Skeletal muscle cell (primary cell): Measurements from ENCODE around the gene MPND.

Experiments
- DNase-seq: peaks from one replicate; pipeline ENCODE4 v3.0.0-alpha.2; 2010; ENCODE audit warnings: low read depth
- H3K4me3 ChIP-seq: 2 replicates; pipeline ENCODE4 v1.5.1; 2011; ENCODE audit warnings: low read depth, mild to moderate bottlenecking, control low read depth, low read length, moderate library complexity

The MPND gene

DNA sequence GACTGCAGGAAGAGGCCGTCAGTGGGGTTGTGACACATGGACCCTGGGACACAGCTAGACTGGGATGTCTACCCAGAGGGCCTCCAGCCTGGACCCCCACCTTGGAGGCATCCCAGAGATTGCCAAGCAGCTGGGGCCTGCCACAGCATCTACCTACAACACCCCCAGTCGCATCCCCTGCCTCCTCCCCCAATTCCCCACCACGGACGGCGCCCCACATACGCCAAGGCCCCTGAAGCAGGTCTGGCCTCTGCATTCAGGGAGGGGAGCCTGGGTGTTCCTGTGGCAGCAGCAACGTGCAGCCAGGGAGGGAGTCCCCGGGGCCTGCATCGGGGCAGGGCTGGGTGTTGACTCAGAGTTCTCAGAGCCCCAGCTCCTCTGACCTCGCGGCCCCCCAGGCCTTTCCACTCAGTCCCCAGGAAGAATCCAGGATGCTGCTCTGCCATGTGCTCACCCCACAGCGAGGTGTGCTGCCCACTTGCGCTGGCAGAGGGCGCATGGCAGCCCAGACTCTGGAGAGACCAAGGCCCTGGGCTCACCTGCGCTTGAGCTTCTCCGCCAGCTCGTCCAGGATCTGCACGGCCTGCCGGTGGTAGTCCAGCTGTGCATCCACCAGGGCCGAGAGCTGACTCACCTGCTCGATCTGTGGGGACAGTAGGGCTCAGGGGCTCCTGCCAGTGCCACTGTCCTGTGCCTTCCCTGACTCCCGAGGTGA lies 19.6 kb downstream of the MPND start:
- no peak overlapping the region for H3K4me3 ChIP-seq
- DNase-seq, result no peak

DNA sequence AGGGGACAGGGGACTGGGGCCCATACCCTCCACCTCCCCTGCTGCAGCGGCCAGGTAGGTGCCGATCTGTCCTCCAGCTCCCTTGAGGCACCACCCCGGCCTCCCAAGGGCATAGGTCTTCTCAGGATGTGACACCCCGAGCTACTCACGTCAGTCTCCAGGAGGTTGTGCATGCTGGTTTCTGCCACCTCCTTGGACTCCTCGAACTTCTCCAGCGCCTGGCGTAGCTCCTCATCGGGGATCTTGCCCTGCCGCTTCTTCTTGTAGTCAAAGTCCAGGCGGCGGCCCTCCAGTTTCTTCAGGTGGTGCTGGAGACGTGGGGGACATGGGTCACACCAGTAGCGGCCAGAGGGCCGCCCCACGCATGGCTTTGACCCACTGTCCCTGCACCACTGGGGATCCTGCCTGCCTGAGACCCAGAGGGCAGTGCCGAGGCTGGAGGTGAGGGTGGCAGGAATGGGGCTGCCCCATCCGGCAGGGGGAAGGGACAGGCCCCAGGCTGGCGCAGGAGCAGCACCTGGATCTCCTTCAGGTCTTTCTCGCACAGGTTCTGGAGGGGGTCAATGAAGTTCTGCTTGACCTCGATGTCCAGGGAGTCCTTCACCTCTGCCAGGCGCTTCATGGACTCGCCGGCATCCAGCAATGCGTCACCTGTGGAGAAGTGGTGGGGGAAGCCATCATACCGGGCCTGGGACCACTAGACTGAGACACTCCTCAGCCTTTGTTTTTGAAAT lies 20.4 kb downstream of the MPND start:
- no peak overlapping the region for H3K4me3 ChIP-seq
- DNase-seq, result no peak

DNA sequence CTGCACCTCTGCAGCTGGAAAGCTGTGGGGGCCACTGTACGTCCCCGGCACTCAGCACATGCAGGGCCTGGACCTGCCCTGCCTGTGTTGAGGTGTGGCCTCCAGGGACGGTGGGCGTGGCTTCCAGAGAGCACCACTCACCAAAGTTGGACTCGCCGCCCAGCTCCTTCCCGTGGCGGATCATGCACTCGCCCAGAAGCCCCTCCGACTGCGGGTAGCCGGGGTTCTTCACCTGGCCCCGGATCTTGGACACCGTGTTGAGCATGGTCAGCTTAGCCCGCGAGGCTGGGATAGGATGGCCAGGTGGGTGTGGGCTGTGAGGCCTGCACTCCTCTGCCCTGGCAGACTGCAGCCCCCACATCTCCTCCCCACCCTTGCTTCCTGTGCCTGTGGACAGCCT lies 22.0 kb downstream of the MPND start:
- no peak overlapping the region for H3K4me3 ChIP-seq
- DNase-seq, result no peak

DNA sequence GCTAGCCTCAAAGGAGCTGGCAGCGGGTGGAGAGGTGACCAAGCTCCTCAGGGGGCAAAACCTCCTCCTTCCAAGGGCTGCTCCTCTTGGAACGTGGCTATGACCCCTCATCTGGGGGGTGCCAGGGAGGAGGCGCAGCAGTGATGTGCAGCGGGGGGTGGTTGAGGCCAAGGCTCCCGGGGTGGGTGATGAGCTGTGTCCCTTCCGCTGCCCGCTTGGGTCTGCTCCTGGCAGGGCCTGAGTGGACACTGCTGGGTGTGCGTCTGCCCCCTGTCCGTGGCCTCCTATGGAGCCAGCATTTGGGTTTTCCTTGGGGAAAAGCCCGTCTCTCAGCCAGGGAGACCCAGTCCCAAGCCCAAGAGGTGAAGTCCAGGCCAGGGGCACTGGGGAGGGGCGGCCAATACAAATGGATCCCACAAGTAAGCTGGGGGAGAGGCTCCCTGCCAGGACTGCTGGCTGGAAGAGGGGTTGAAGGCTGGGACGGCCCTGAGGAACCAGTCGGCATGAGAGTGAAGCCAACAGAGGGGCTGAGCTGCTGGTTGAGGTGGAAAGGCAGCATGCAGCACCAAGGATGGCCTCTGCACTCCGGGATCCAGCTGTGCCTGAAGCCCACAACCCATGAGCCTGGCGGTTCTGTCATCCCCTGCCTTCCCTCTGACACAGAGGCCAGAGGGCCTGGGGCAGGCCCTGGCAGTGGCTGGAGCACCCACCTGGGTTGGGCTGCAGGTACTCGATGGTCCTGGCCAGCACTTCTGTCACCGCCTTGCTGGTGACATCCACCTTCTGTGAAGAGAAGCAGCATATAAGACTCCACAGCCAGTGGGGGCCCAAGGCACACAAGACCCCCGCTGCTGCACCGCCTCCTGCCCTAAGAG lies 22.7 kb downstream of the MPND start:
- no peak for DNase-seq
- no peak overlapping the region for H3K4me3 ChIP-seq

DNA sequence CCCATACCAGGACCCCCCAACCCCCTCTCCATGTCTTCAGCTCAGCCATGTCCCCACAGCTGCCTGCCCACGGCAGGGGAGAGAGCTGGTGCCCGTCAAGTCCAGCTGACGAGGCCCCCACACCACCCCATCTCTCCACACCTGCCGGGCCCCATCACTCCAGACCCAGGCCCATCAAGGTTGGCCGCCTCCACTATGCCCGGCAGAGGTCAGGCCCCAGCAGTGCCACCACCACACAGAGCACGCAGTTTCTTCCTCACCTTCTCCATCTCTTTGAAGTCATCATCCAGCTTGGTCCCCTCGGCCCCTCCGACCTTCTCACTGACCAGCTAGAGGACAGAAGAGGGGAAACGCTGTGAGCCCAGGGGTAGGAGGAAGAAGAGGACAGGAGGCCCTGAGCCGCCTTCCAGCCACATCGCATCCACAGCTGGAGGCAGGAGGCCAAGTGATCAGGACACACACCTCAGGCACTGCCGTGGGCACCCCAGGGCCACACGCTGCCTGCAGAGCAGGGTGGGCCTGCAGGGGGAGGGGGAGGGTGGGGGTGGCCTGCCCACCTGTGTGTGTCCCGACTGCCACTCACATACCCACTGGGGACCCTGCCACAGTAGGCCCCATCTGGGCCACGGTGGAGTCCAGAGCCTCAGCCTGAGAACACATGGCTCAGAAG lies 23.4 kb downstream of the MPND start:
- no peak overlapping the region for H3K4me3 ChIP-seq
- no peak for DNase-seq

DNA sequence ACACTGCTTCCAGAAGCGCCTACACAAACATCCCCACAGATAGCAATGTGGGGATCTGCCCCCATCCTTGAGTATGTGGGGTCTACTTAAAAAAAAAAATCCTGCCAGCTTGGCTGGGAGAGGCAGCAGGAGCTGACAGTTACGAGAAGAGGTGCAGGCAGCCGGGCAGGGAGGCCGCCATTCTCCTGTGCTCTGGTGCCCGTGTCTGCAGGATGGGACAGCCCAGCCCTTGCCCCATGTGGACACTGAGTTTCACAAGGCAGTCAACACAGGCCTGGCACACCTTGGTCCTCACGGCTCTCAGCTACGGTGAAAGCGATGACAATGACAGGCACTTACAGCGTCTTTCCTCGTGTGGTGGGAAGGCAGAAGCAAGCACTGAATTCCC lies 24.0 kb downstream of the MPND start:
- H3K4me3 ChIP-seq, result no peak overlapping the region
- DNase-seq, result no peak

DNA sequence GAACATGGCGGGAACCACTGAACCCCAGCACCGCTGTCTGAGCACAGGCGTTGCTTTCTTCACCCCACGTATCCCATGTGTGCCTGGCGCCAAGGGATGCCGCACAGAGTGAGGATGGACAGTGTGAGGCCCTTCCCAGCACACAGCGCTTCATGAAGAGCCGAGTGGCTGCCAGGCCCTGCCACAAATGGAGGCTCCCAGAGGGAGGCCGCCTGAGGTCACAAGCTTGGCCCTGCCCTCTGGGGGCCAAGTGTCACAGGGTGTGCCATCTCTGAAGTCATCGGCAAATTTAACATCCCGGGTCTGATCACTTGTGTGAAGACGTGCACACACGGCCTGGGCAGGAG lies 24.4 kb downstream of the MPND start:
- no peak for DNase-seq
- H3K4me3 ChIP-seq, result no peak overlapping the region

DNA sequence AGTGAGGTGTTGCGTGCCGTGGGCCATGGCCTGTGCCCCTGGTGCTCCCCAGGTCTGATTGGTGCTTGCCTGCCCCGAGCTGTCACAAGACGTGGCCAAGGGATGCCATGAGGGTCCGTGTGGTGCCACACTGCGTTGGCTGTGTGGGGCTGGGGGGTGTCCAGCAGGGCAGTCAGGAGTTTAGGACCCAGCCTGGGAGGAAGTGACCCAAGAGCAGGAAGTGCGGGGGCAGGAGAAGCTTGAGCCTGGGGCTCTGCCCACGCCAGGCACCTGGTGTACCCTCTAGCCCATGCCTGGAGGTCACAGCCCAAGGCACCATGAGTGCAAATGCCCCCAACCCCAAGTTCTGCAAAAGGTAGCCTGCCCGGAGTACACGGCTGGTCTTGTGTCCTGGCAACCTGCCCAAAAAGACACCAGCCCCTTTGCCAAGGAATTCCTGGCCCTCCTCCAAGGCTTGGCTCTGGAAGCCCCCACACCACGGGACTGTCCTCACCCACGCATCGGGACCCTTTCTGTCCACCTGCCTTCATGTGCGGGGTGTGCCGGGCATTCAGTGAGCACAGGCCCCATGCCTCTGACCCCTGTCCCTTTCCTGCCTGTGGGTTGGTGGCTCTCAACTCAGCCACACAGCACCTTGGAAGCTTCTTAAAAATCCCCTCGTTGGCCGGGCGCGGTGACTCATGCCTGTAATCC lies 24.9 kb downstream of the MPND start:
- no peak overlapping the region for H3K4me3 ChIP-seq
- no peak for DNase-seq

DNA sequence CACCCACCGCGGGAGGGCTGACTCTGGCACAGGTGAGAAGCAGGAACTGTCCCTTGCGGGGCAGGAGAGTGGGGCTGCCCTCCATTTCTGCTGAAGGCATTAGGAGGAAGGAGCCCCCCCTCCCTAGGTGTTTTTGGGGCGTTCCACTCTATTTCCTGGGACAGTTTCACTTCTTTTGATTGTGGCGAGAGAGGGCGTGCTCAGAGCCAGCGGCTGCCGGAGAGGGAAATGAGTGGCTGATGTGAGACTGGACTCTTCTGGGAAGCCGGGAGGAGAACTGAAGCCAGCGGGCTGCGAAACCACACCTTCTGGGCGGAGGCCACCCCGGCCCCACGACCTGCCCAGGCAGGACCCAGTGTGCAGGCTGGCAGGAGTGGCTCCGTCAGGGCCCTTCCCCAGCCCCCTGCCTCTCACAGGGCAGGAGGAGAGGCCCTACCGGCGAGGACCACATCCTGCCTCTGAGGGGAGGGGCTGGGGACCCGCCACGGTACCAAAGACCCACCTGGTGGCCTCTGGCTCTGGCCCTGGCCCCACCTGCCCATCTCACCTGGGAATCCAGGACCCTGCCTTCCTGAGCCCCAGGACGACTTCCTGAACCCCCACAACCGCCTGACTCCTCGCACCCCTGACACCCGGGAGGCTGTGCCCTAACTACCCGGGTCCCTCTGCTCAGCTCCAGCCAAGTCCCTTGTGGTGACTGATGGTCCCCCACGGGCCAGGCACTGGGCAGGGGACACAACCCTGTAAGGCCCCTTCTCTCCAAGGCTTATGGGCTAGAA lies 25.9 kb downstream of the MPND start:
- DNase-seq, result no peak
- H3K4me3 ChIP-seq, result no peak overlapping the region

DNA sequence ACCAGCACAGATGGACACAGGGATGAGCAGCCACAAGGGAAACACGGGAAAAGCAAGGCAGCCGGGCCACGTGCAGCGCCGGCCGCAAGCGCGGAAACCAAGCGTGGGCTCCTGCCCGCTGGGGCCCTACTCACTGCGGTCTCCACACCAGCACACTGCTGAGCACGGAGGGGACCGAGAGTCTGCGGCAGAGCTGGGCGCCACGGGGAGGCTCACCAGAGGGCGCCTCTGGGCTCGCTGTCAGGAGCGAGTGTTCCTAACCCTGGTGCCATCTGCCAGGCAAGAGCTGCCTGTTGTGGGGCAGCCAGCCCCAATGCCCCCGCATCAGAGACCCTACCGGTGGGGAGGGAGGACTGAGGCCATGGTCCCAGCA lies 26.5 kb downstream of the MPND start:
- no peak overlapping the region for H3K4me3 ChIP-seq
- DNase-seq, result no peak

DNA sequence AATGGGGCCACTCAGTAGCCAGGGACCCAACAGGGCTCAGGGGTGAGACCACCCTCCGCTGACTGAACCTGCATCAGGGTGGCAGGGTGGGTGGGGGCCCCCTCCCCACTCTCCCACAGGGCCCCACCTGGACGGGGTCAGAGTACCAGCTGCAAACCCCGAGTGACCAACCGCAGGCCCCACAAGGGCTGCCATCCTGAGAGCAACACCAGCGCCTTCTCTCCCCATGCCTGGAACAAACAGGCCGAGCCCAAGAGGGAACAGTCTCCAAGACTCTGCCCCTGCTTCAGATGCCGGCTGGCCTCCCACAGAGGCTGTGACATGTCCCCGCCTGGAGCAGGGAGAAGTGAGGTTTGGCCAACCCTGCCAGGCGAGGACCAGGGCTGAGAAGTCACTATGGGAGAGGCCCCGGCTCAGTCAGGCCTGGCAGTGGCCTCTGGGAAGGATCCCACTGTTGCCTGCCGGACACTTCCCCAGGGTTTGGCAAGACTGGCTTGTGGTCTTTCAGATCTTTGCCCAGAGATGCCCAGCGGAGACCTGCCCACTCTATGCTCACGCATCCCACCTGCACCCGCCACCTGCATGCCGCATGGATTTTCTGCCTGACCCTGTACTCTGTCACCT lies 27.2 kb downstream of the MPND start:
- DNase-seq, result no peak

DNA sequence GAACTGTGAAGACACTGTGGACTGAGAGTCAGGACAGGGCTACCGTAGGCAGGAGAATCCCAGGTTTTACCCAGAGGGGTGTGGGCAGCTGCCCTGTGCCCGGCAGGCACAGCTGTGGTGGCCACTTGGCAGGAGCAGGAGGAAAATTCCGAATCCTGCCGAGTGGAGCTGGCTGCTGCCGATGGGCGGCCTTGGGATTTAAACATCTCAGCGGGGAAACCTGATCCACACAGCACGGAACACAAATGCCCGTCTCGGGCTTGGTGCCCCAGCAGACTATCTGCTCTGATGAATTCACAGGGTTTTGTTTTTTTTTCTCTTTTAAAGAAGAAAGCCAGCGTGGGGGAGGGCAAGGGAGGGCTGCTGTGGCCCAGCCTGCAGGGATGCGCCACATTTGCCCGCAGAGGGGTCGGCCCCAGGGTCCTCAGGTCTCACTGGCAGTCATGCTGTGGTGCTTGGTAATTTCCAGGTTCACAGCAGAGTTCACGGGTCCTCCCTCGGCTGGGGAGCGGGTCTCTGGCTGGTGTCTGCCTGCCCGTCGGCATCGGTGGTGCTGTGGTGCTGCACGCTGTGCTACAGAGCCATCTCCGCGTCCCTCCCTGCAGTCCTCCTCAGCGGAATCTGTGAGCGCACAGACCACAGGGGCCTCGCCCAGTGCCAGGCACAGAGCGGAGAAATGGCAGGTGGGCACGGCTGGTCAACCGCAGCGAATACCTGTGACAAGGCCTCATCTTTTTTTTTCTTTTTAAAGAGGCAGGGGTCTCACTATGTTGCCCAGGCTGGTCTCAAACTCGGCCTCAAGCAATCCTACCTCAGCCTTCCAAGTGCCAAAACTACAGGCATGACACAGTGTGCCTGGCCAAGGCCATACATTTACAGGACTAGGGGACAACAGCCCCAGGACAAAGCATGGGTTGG lies 28.1 kb downstream of the MPND start:
- no peak overlapping the region for H3K4me3 ChIP-seq
- DNase-seq, result no peak

More for the DNA sequence above, 27.2 kb downstream of the MPND start:
- H3K4me3 ChIP-seq, result no peak overlapping the region

DNA sequence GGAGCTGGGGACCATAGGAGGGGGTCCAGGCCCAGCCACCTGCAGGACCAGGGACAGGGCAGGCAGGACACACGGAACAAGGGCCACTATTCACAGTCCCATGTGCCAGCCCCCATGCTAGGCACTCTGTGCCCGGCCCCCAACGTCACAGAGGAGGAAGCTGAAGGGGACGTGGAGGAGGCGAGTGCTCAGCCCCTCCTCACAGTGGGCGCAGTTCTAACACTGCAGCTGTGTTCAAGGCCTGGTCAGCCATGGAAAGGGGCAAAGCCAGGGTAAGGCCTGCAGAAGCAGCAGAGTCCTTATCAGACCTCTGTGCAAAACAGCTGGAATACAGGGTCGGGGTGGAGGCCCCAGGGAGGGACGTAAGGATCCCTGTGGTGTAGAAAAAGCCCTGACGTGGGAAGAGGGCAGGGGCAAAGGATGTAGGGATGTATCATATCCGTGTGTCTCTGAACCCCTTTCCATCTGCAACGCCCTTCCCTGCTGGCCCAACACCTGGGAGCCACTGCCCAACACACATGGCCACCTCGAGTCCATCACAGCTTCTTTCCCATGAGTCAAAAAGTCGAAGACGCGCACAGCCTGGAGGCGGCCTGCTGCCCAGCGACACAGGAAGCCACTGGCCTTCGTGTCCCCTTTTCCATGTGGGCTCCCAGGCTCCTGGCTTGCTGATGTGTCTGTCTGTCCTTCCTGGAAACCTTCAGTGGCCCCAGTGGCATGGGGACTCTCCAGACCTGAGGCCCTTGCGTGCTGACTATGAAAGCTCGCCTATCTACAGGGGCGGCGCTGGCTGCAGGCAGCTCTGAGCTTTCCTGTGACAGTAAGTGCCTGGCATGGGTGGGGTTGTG lies 29.0 kb downstream of the MPND start:
- no peak overlapping the region for H3K4me3 ChIP-seq
- no peak for DNase-seq

DNA sequence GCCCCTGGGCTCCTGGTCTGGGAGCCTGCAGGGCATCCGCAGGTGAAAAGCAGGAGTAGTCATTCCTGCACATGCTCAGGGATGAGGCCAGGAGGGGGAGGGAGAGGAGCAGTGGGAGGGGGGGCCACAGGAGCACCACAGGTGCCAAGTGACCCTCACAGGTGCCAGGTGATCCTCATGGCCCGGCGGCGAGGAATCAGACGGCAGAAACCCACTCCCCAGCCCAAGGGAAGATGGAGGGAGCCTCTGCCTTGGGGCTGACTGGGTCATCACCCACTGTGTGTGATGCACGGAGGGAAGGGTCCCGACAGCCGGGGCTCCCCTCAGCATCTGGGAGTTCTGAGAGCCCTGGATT lies 29.6 kb downstream of the MPND start:
- H3K4me3 ChIP-seq, result no peak overlapping the region
- DNase-seq, result no peak

DNA sequence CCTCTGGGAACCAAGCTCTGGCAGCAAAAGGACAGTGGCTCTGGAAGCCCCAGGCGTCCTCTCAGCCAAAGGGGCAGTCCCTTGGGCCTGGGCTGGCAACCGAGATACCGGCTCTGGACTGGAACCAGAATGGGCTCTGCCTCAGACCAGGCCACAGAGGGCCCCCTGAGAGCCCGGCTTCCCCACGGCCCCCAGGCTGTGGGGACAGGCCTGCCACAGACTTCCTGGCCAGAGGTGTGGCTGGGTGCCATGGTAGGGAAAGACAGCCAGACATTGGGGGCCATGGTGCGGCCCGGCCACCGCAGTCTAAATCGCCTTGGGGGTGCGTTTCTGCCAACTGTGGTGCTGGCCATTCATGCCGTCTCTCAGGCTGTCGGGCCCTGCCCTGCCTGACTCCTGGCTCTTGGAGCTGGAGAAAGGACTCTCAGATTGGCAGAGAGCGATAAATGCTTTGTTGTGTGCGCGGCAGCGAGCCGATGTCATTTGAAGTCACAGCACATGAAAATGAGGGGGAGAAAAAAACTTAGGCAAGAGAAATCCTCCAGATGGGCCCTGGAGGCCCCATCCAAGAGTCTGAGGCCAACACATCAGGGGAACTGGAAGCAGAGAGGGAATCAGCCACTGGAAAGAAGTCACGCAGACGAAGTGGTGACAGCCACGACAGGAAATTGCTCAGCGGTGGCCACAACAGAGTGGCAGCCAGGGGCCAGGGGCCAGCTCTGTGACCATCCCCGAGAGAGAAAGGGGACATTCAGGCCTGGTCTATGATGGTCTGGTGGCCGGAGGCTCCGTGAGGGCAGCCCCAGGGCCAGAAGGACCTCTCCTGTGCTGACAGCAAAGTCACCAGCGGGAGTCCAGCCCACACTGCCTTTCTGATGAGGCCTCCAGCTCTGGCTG lies 30.5 kb downstream of the MPND start:
- no peak overlapping the region for H3K4me3 ChIP-seq

More for the DNA sequence above, 30.5 kb downstream of the MPND start:
- no peak for DNase-seq
